Right lobe of liver (tissue), 6 donors: ENCODE results near the gene SALL3. TPM values are rescaled to one million over a fixed set of nuclear protein-coding genes. Genes with fewer than 3 reads are reported as not detected.

Experiments used
- ATAC-seq, 4 donors: fragments of 200-7000 bp; cut with Tn5 transposase; one replicate each; pipeline ENCODE4 v1.9.1; 2020; ENCODE audit warnings: mild to moderate bottlenecking in 4 of 4, moderate library complexity in 4 of 4
- DNase-seq, 3 donors: peaks; one replicate each; pipeline ENCODE4 v3.0.0-alpha.2; 2020
- H3K27ac ChIP-seq, 3 donors: fragments of 200-600 bp; one replicate each; pipeline ENCODE4 v1.8.0; 2022
- H3K27me3 ChIP-seq, 2 donors: fragments of 200-600 bp; one replicate each; pipeline ENCODE4 v1.8.0; 2022
- H3K36me3 ChIP-seq, 4 donors: fragments of 200-600 bp; sonication (generic) in 1 of 4; one replicate each; pipeline versions ENCODE4 v1.5.1 to v1.8.0; 2017 to 2022; ENCODE audit warnings: control low read depth in 1 of 4
- H3K4me1 ChIP-seq, 4 donors: fragments of 200-600 bp; sonication (generic) in 1 of 4; one replicate each; pipeline versions ENCODE4 v1.5.1 to v1.8.0; 2017 to 2022; ENCODE audit warnings: control low read depth in 1 of 4
- H3K4me3 ChIP-seq, 3 donors: fragments of 200-600 bp; one replicate each; pipeline ENCODE4 v1.8.0; 2022
- H3K9me3 ChIP-seq, 4 donors: fragments of 200-600 bp; sonication (generic) in 1 of 4; one replicate each; pipeline versions ENCODE4 v1.5.1 to v1.8.0; 2017 to 2022; ENCODE audit warnings: control low read depth in 1 of 4
- POLR2A ChIP-seq: fragments of 450-650 bp; IDR thresholded peaks from one replicate; pipeline ENCODE4 v1.6.1; 2017; ENCODE audit warnings: antibody characterized with exemption, mild to moderate bottlenecking
- WGBS: methylation state at CpG from one replicate; pipeline ENCODE4 v1.1.6; 2018; ENCODE audit warnings: low coverage, low lambda C conversion rate; ENCODE audit not compliant: insufficient coverage; ENCODE audit errors: missing lambda C conversion rate; 5-methylcytosine and 5-hydroxymethylcytosine counted together
- intact Hi-C, 2 donors: fragments of 100-400 bp; cut with DNase I; formaldehyde crosslinking; loops; one replicate each; pipeline versions ENCODE4 v1.11.2 to v1.14.1; 2022
- total RNA-seq, 6 experiments: library from RNA; depleted of rRNA in 2 of 6; stranded (reverse); fragments of >200 nt in 2 of 6; fragmentation: NEBNext Ultra II Directional in 3 of 6; extraction: Animal tissue kit (Norgen Biotek cat#: 25700) in 3 of 6; gene quantifications; one replicate each; pipeline versions ENCODE4 v1.1.0 to v1.2.4, GENCODE V29; 2016 to 2023
- TF ChIP-seq, protein P1 (sequence below), 4 donors: fragments of 200-600 bp in 3 of 4; fragments of 450-650 bp in 1 of 4; IDR thresholded peaks; one replicate each; pipeline versions ENCODE4 v1.5.1 to v1.8.0; 2016 to 2022; ENCODE audit warnings: antibody characterized with exemption in 4 of 4, mild to moderate bottlenecking in 2 of 4
- donor health status: DM: no; HTN: yes; CAD: no.
- donor health status: DM: no; HTN: no; CAD: no.
- donor health status: DM: no; HTN: no; CAD: no.
- donor health status: DM: no; HTN: yes; CAD: no.
- donor health status: DM: no; HTN: yes; CAD: no.

The SALL3 gene
- total RNA-seq, 6 experiments from 2014 or later, result not detected

DNA sequence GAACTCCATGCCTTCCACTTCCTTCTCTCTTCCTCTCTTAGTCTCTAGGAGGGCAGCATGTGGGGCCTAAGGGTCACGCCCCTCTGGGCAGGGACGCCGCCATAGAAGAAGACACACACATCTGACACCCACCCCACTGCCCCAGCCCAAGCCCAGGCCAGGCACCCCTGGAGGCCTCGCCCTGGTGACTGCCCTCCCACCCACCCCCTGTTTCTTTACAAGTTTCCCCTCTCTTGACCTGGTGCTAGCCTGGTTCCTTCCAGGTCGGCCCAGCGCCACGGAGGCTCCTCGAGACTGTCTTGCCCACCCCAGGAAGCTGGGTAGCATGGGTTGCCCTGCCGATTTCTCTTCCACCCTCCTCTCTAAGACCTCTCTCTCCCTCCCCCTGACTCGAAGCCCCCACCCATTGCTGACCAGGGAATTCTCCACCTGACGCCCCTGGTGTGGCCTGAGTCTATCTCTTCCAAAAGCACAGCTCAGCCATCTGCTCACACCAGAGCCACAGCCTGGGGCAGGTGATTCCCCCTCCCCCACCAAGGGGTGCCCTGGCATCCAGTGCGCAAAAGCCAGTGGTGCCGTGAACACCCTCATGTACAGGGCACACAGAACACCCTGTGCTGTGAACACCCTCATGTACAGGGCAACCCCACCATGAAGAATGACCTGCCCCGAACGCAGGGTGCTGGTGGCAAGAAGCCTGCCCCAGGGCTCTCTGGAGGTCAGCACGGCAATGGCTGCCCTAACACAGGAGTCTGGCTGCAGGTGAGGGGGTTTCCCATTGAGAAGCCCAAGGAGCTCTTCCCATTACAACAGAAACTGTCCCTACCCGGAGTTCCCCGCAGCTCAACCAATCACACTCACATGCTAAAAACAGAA is 13.5 kb upstream of the SALL3 start:
- 54% methylated on average over 5 of the region's 18 CpGs for WGBS
- H3K27me3 ChIP-seq, result no peaks in the 10 kb centered on the region
- intact Hi-C loops, result no loop called here

DNA sequence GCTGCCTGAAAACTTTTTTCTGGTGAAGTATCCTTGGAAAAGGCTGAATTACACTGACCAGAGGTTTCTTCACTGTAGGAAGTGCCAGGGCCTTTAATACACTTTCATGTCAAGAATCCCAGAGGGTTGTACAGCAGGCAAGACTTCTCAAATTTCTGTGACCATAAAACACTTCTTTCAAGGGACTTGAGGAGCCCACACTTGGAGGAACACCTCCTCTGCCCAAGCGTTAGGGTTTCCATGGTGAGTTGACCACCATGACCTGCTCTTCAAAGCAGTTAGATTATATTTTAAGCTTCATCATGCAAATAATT is 12.9 kb upstream of the SALL3 start:
- TF ChIP-seq, protein P1, sequence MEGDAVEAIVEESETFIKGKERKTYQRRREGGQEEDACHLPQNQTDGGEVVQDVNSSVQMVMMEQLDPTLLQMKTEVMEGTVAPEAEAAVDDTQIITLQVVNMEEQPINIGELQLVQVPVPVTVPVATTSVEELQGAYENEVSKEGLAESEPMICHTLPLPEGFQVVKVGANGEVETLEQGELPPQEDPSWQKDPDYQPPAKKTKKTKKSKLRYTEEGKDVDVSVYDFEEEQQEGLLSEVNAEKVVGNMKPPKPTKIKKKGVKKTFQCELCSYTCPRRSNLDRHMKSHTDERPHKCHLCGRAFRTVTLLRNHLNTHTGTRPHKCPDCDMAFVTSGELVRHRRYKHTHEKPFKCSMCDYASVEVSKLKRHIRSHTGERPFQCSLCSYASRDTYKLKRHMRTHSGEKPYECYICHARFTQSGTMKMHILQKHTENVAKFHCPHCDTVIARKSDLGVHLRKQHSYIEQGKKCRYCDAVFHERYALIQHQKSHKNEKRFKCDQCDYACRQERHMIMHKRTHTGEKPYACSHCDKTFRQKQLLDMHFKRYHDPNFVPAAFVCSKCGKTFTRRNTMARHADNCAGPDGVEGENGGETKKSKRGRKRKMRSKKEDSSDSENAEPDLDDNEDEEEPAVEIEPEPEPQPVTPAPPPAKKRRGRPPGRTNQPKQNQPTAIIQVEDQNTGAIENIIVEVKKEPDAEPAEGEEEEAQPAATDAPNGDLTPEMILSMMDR (IDR thresholded peaks at IDR 0.05), result no peak
- no peak for TF ChIP-seq POLR2A
- intact Hi-C loops, result no loop called here
- Histone ChIP-seq H3K9me3 (no peaks in the 10 kb centered on the region), H3K27me3 (no peaks in the 10 kb centered on the region), H3K36me3 (no peaks in the 10 kb centered on the region), H3K4me1 (no peaks in the 10 kb centered on the region), H3K27ac (no peak overlapping the region), H3K4me3 (no peak overlapping the region)
- DNase-seq (no peak), ATAC-seq (no peak)
- 63% methylated on average over 1 of the region's 1 CpG for WGBS

More for the DNA sequence above, 13.5 kb upstream of the SALL3 start:
- TF ChIP-seq, protein P1 (IDR thresholded peaks at IDR 0.05), result no peak
- no peak for TF ChIP-seq POLR2A
- H3K36me3 ChIP-seq, result no peaks in the 10 kb centered on the region
- no peaks in the 10 kb centered on the region for H3K4me1 ChIP-seq
- no peak overlapping the region for H3K4me3 ChIP-seq
- H3K9me3 ChIP-seq, result no peaks in the 10 kb centered on the region
- no peak overlapping the region for H3K27ac ChIP-seq
- DNase-seq (no peak), ATAC-seq (no peak)

DNA sequence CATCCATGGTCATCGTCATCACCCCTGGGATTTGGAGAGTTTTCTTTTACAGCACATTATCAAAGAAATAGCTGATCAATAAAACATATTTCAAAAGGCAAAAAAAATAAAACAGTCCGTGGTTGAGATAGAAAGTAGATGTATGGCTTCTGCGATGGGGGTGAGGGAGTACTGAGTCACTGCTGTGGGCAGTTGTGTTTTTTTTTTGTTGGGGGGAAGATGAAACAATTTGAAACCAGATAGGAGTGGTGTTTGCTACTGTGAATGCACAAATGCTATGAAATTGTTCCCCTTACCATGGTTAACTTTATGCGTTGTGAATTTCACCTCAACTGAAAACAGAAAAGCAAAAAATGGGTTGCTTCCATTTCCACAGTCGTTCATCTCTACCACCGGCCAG is 11.9 kb upstream of the SALL3 start:
- no peaks in the 10 kb centered on the region for H3K4me1 ChIP-seq
- H3K36me3 ChIP-seq, result no peaks in the 10 kb centered on the region
- intact Hi-C loops, result no loop called here
- H3K27ac ChIP-seq, result no peak overlapping the region
- H3K9me3 ChIP-seq, result no peaks in the 10 kb centered on the region
- no peak overlapping the region for H3K4me3 ChIP-seq
- no peak for DNase-seq
- no peak for ATAC-seq
- 60% methylated on average over 6 of the region's 6 CpGs for WGBS
- no peaks in the 10 kb centered on the region for H3K27me3 ChIP-seq
- TF ChIP-seq, protein P1 (IDR thresholded peaks at IDR 0.05), result no peak
- TF ChIP-seq POLR2A, result no peak

DNA sequence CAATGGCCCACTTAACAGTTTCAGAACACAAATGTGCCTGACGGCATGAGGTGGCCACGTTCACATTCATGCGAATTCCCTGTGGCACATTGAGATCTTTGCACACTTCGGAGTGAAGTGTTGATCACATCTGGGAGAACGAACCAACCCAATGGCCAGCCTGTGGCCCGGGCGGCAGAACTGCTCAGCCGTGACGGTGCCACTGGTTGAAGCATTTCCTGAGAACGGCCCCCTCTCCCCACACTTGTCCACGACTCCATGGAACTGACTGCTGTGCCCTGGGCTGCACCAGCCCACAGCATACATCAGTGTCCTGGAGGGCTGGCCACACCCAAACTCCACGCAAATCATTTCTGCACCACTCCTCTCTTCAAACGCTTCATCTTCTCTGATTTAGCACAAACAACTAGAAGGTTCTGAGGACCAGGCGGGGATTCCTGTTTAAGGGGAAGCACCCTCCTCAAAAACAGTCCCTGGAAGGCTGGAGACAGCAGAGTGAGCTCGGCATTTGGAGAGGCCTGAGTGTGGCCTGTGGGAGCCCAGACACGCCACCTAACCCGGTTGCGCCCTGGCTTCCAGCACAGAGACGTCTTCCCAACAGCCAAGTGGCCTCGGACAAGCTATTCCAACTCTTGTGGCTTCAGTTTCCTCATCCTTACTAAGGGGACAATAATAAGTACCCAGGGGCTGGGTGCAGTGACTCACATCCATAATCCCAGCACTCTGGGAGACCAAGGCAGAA is 9.9 kb upstream of the SALL3 start:
- intact Hi-C loops, result no loop called here
- H3K27ac ChIP-seq, result no peak overlapping the region
- WGBS, result 70% methylated on average over 5 of the region's 20 CpGs
- peaks cover 0 to 10% of the 10 kb centered on the region in 2 donors for H3K27me3 ChIP-seq
- TF ChIP-seq, protein P1 (IDR thresholded peaks at IDR 0.05), result no peak
- no peak for TF ChIP-seq POLR2A
- no peak overlapping the region for H3K4me3 ChIP-seq
- H3K36me3 ChIP-seq, result no peaks in the 10 kb centered on the region
- H3K4me1 ChIP-seq, result peaks cover 0 to 16% (median 0%) of the 10 kb centered on the region in 4 donors
- DNase-seq, result no peak
- H3K9me3 ChIP-seq, result no peaks in the 10 kb centered on the region
- ATAC-seq, result no peak
